SK-N-SH (cell line): ENCODE data around the gene LPGAT1. TPM values are rescaled to one million over a fixed set of nuclear protein-coding genes. Genes with fewer than 3 reads are reported as not detected.

ENCODE experiments used
- CTCF ChIA-PET: fragments of 300-600, 350-600 bp; formaldehyde crosslinking; extraction: SDS; loops from one replicate; lab custom pipeline; 2021; lab: Yijun Ruan, JAX
- POLR2A ChIA-PET: fragments of 350-600 bp; sonication (Branson Sonifier 250); formaldehyde crosslinking; extraction: SDS; loops from one replicate; lab custom pipeline; 2020; ENCODE audit warnings: antibody characterized with exemption, inconsistent platforms; lab: Yijun Ruan, JAX
- DNase-seq: peaks from one replicate; pipeline ENCODE4 v3.0.0; 2012
- H2AFZ ChIP-seq: fragments of 200-600 bp; sonication (generic); 2 replicates; pipeline ENCODE4 v1.8.1; 2016; ENCODE audit warnings: antibody characterized with exemption, mild to moderate bottlenecking, low read depth
- H3F3A ChIP-seq: fragments of 200-600 bp; sonication (generic); replicated peaks from 2 replicates; pipeline ENCODE3; 2016; ENCODE audit warnings: antibody characterized with exemption, mild to moderate bottlenecking; ENCODE audit not compliant: insufficient read depth
- H3K27ac ChIP-seq, 2 experiments: fragments of 200-500 bp in 1 of 2; fragments of 200-600 bp in 1 of 2; sonication (Bioruptor generic) in 1 of 2; sonication (generic), shearing (Covaris generic) in 1 of 2; 2 replicates each; pipeline versions ENCODE4 v1.5.1 to v1.6.1; 2014 to 2016; ENCODE audit warnings: low read depth in 2 of 2, inconsistent platforms in 1 of 2, low read length in 1 of 2, mild to moderate bottlenecking in 1 of 2, mixed read lengths in 1 of 2
- H3K27me3 ChIP-seq: fragments of 200-600 bp; sonication (generic), shearing (Covaris generic); 2 replicates; pipeline ENCODE4 v1.6.1; 2016; ENCODE audit warnings: mixed run types; ENCODE audit not compliant: insufficient read depth
- H3K36me3 ChIP-seq, 2 experiments: fragments of 200-500 bp in 1 of 2; fragments of 200-600 bp in 1 of 2; sonication (Bioruptor generic) in 1 of 2; sonication (generic) in 1 of 2; replicated peaks in 1 of 2; 2 replicates each; pipeline versions ENCODE3 to v1.5.1; 2014 to 2016; ENCODE audit warnings: low read length in 1 of 2, mild to moderate bottlenecking in 1 of 2; ENCODE audit not compliant: insufficient read depth in 2 of 2, control insufficient read depth in 1 of 2
- H3K4me1 ChIP-seq, 2 experiments: fragments of 200-500 bp in 1 of 2; fragments of 200-600 bp in 1 of 2; sonication (Bioruptor generic) in 1 of 2; sonication (generic), shearing (Covaris generic) in 1 of 2; 2 replicates each; pipeline versions ENCODE4 v1.5.1 to v1.6.1; 2014 to 2016; ENCODE audit warnings: low read depth in 1 of 2, low read length in 1 of 2, mixed run types in 1 of 2; ENCODE audit not compliant: insufficient read depth in 2 of 2, control insufficient read depth in 1 of 2
- H3K4me2 ChIP-seq: fragments of 200-600 bp; sonication (generic), shearing (Covaris generic); 2 replicates; pipeline ENCODE4 v1.6.1; 2017; ENCODE audit warnings: mixed run types
- H3K4me3 ChIP-seq, 2 experiments: fragments of 200-500 bp in 1 of 2; fragments of 200-600 bp in 1 of 2; sonication (Bioruptor generic) in 1 of 2; sonication (generic), shearing (Covaris generic) in 1 of 2; 2 replicates each; pipeline versions ENCODE4 v1.5.1 to v1.8.1; 2014 to 2016; ENCODE audit warnings: low read depth in 2 of 2, inconsistent platforms in 1 of 2, low read length in 1 of 2, mild to moderate bottlenecking in 1 of 2, mixed read lengths in 1 of 2, moderate library complexity in 1 of 2
- H3K79me2 ChIP-seq: fragments of 200-600 bp; sonication (generic); 2 replicates; pipeline ENCODE4 v1.8.1; 2017; ENCODE audit warnings: mild to moderate bottlenecking; ENCODE audit not compliant: insufficient read depth
- H3K9ac ChIP-seq: fragments of 200-600 bp; sonication (generic); 2 replicates; pipeline ENCODE4 v1.6.1; 2017; ENCODE audit warnings: mixed run types
- H3K9me2 ChIP-seq: fragments of 200-600 bp; sonication (generic); 2 replicates; pipeline ENCODE4 v1.6.1; 2017; ENCODE audit warnings: mixed run types
- H3K9me3 ChIP-seq: fragments of 200-600 bp; sonication (generic); 2 replicates; pipeline ENCODE4 v1.6.1; 2017; ENCODE audit warnings: mixed run types, mild to moderate bottlenecking, moderate library complexity
- H4K20me1 ChIP-seq: fragments of 200-600 bp; sonication (generic); 2 replicates; pipeline ENCODE4 v1.6.1; 2017; ENCODE audit warnings: mild to moderate bottlenecking, mixed run types; ENCODE audit not compliant: insufficient read depth
- ELF1 ChIP-seq: IDR thresholded peaks from 2 replicates; pipeline ENCODE4 v1.4.0; 2012
- FOSL2 ChIP-seq: IDR thresholded peaks from 2 replicates; pipeline ENCODE4 v1.4.0; 2012; ENCODE audit warnings: low read depth, mild to moderate bottlenecking, moderate library complexity, borderline replicate concordance
- FOXM1 ChIP-seq: IDR thresholded peaks from 2 replicates; pipeline ENCODE4 v1.4.0; 2012; ENCODE audit warnings: low read depth, mild to moderate bottlenecking
- GABPA ChIP-seq: IDR thresholded peaks from 2 replicates; pipeline ENCODE4 v1.4.0; 2012; ENCODE audit warnings: low read depth, mild to moderate bottlenecking
- MAX ChIP-seq: IDR thresholded peaks from 2 replicates; pipeline ENCODE4 v1.4.0; 2012; ENCODE audit warnings: low read depth
- RAD21 ChIP-seq: IDR thresholded peaks from 2 replicates; pipeline ENCODE4 v1.6.1; 2012; ENCODE audit warnings: mild to moderate bottlenecking, low read length
- RFX5 ChIP-seq: IDR thresholded peaks from 2 replicates; pipeline ENCODE4 v1.6.1; 2012; ENCODE audit warnings: mild to moderate bottlenecking, improper control_type of control experiment, low read length
- SIN3A ChIP-seq: IDR thresholded peaks from 2 replicates; pipeline ENCODE4 v1.6.1; 2012; ENCODE audit warnings: low read depth, mild to moderate bottlenecking, low read length, moderate library complexity, borderline replicate concordance
- SMC3 ChIP-seq: IDR thresholded peaks from 2 replicates; pipeline ENCODE4 v1.6.1; 2012; ENCODE audit warnings: low read depth, low read length, improper control_type of control experiment
- TAF1 ChIP-seq: IDR thresholded peaks from 2 replicates; pipeline ENCODE4 v1.6.1; 2012; ENCODE audit warnings: low read depth, mild to moderate bottlenecking, low read length, moderate library complexity, borderline replicate concordance
- ZBTB33 ChIP-seq: IDR thresholded peaks from 2 replicates; pipeline ENCODE4 v1.4.0; 2012; ENCODE audit warnings: low read depth, borderline replicate concordance
- WGBS: methylation state at CpG from one replicate; pipeline ENCODE4 v1.1.6; 2017; ENCODE audit warnings: low lambda C conversion rate; 5-methylcytosine and 5-hydroxymethylcytosine counted together
- polyA plus RNA-seq, 3 experiments: library from polyadenylated mRNA; depleted of rRNA; stranded (reverse); fragments of >200 nt; gene quantifications; 2 replicates each; pipeline ENCODE4 v1.2.3, GENCODE V29; 2012

Gene LPGAT1
- polyA plus RNA-seq, 1 of the 3 experiments (the other 2 are of a cell fraction), result 4.8 TPM

- Histone ChIP-seq H3K4me1 (no peaks in the 10 kb centered on the region), H3K79me2 (peaks cover 41% of the 10 kb centered on the region), H2AFZ (no peak overlapping the region), H3K9me3 (no peaks in the 10 kb centered on the region), H3K9me2 (no peaks in the 10 kb centered on the region), H3K27ac (no peak overlapping the region), H3K4me2 (no peak overlapping the region), H3F3A (peaks cover 13% of the 10 kb centered on the region), H3K9ac (no peak overlapping the region), H3K27me3 (no peaks in the 10 kb centered on the region), H4K20me1 (no peaks in the 10 kb centered on the region), H3K36me3 (peaks cover 0 to 32% of the 10 kb centered on the region in 2 experiments), H3K4me3 (no peak overlapping the region)
- POLR2A ChIA-PET, result no interaction called here
- no peak for DNase-seq
- CTCF ChIA-PET, result no interaction called here
- WGBS, result 88% methylated on average over 3 of the region's 3 CpGs
- TF ChIP-seq MAX (no peak), SIN3A (no peak)
Measured at GRCh38 chr1:211800925-211801607, 29.5 kb downstream of the LPGAT1 start.

GRCh38 chr1:211797994-211798393, 32.6 kb downstream of the LPGAT1 start:
- no peak overlapping the region for H3K27ac ChIP-seq
- ChIA-PET CTCF (interaction anchor here (1.7 kb wide), 1 partner anchor 11 kb away, joined by 5 read pairs; no protein-coding TSS in a partner anchor), POLR2A (no interaction called here)
- no peaks in the 10 kb centered on the region for H3K9me3 ChIP-seq
- WGBS, result 82% methylated on average over 2 of the region's 2 CpGs
- no peaks in the 10 kb centered on the region for H3K27me3 ChIP-seq
- peaks cover 17% of the 10 kb centered on the region; the same call in 1 of the 2 replicates for H3K79me2 ChIP-seq
- no peaks in the 10 kb centered on the region for H3K4me1 ChIP-seq
- DNase-seq, result no peak
- no peak for TF ChIP-seq RAD21
- no peak for TF ChIP-seq FOSL2
- TF ChIP-seq SMC3, result no peak
- TF ChIP-seq FOXM1, result no peak
- TF ChIP-seq ZBTB33, result no peak
- TF ChIP-seq ELF1, result no peak
- no peak for TF ChIP-seq TAF1
- TF ChIP-seq, all 33 proteins: peak for 0
- Histone ChIP-seq H3K4me2 (no peak overlapping the region), H3K9me2 (no peaks in the 10 kb centered on the region), H3K36me3 (peaks cover 0 to 27% of the 10 kb centered on the region in 2 experiments), H4K20me1 (no peaks in the 10 kb centered on the region), H2AFZ (no peak overlapping the region), H3K4me3 (no peak overlapping the region), H3K9ac (no peak overlapping the region), H3F3A (peaks cover 7% of the 10 kb centered on the region)

- H3K4me2 ChIP-seq, result no peak overlapping the region
- no peaks in the 10 kb centered on the region for H3K4me1 ChIP-seq
- H2AFZ ChIP-seq, result no peak overlapping the region
- H3K27me3 ChIP-seq, result no peaks in the 10 kb centered on the region
- no peak overlapping the region for H3K4me3 ChIP-seq
- TF ChIP-seq GABPA (no peak), RFX5 (no peak), FOXM1 (no peak), RAD21 (no peak)
- TF ChIP-seq, all 33 proteins: peak for 0
- 100% methylated on average over 2 of the region's 2 CpGs for WGBS
- Histone ChIP-seq H3F3A (no peaks in the 10 kb centered on the region), H3K9me3 (no peaks in the 10 kb centered on the region), H3K27ac (no peak overlapping the region), H3K79me2 (no peaks in the 10 kb centered on the region), H3K9ac (no peak overlapping the region), H4K20me1 (no peaks in the 10 kb centered on the region), H3K9me2 (no peaks in the 10 kb centered on the region), H3K36me3 (peaks cover 11 to 19% of the 10 kb centered on the region in 2 experiments)
- DNase-seq, result no peak
- ChIA-PET POLR2A (no interaction called here), CTCF (no interaction called here)
Measured at GRCh38 chr1:211791979-211792378, 38.6 kb downstream of the LPGAT1 start.
